Hippocampal formation (tissue), 2 donors: Measurements from ENCODE around the gene SDC1.

Experiments used
- DNase-seq, 2 donors: peaks; one replicate each; lab custom pipeline; 2025; lab: John Stamatoyannopoulos, UW

Gene SDC1

DNA sequence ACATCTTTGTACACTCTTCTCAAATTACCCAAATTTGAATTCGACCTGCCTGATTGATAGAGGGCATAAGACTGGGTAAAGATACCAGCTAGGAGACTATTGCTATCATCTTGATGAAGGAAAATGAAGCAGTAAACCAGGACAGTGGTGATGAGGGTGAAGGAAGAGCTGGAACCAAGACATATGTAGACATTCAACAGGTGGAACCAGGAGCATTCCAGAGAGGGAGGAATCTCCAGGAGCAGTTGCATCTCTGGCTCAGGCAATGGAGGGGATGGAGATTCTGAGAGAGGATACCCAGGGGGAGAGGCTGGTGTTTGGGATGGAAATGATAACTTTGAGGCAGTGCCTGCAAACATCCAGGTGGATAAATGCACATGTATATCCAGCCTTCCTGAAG, 41.6 kb downstream of the SDC1 start:
- DNase-seq: no peak

GRCh38 chr2:20182241-20182931, 42.5 kb downstream of the SDC1 start:
- DNase-seq: no peak

DNA sequence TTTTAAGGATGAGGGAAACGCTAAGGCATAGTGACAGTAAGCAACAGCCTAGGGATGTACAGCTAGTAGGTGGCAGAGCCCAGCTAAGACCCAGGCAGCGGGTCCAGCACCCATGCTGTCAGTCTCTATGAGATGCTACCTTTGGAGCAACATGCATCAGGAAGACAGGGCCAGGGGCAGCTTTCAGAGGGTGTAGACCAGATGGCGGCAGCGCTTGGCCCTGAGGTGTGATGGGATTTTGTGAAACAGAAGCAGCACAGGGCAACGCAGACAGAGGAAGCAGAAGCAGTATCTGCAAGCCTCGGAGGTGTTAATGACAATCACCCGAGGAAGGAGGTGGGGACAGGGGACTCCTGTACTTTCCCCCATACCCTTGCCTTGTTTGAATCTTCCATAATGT, 43.2 kb downstream of the SDC1 start:
- DNase-seq: no peak

DNA sequence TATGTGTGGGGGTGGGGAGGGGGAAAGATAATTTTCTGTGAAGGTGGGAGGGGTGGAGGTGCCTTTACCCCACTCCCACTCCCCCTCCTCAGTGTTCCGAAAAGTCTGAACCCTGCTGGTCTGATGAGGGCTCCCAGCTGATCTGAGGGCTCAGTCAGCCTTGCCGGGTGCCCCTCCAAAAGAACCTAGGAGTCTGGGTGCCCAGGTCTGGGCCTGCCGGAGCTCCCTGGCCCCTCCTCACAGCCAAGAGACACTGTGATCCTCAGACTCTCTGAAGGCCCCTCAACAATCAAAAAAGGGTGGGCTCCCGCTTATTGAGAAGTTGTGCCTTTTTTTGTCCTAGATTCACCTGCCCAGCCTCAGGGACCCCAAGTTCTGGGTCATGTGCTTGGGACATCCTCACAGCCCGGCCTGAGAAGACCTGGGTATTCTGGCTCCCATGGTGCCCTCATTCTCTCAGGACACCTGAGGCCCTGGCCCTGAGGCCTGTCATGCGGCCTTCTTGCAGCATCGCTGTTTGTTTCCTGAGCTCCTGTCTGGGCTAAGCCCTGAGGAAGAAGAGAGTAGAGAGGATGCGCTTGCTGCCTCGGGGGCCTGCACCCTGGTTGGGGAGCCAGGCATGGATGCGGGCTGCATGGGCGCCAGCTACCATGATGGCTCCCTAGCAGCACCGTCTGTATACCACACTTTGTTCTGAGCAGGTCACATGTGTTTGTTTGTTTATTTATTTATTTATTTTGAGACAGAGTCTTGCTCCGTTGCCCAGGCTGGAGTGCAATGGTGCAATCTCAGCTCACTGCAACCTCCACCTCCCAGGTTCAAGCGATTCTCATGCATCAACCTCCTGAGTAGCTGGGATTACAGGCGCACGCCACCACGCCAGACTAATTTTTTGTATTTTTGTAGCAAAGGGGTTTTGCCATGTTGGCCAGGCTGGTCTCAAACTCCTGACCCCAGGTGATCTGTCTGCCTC, 44.0 kb downstream of the SDC1 start:
- DNase-seq: no peak

GRCh38 chr2:20179755-20180594, 45.0 kb downstream of the SDC1 start:
- DNase-seq: no peak

GRCh38 chr2:20179466-20179754, 45.5 kb downstream of the SDC1 start:
- no peak for DNase-seq

DNA sequence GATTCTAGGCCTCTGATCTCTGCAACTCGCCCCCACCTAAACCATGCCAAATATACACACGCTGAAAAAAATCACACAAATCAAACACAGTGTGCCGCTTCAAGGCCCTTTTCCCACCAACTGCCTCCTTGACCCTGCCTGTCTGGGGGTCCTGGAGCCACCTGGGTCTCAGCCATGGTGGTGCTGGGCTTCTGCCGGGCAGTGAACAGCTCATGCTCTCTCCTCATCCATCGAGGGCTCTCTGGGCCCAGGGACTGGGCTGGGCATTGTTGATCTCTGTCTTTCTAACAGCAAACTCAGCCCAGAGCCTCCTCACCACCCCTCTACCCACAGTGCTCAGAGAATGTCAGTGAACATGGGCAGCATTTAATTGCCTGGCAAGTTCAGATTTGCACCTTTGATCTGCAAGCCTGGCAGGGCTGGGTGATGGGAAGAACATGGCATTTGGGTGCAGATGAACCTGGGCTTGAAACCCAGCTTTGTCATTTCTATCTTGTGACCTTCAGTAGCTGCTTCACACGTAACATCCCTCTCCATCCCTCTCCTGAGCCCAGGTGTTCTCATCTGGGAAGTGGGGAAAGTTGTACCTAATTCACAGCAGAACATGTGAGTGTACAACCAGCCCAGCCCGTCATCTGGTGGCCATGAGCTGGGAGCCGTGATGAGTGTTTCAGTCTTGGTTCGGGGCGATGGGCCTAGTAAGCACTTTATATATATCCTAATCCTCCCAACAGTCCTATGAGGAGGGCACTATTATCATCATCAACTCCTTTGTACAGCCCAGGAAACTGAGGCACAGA, 46.1 kb downstream of the SDC1 start:
- DNase-seq: no peak

DNA sequence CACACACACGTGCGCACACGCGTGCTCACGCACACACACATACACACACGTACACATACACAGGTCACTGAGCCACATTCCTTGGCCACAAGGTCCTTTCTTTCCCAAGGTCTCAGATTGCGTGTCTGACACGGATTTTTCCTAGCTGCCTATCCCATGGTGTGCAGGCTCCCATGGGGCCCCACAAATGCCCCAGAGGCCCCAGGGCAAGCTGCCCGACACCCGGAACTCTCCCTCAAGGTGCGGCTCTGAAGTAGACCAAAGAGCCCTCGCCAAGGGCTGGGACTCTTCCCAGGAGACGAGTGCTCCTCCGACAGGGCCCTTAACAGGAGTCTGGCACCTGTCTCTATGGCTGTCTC, 46.7 kb downstream of the SDC1 start:
- DNase-seq: no peak

GRCh38 chr2:20177556-20178248, 47.2 kb downstream of the SDC1 start:
- no peak for DNase-seq

GRCh38 chr2:20176760-20177159, 48.2 kb downstream of the SDC1 start:
- DNase-seq: no peak

DNA sequence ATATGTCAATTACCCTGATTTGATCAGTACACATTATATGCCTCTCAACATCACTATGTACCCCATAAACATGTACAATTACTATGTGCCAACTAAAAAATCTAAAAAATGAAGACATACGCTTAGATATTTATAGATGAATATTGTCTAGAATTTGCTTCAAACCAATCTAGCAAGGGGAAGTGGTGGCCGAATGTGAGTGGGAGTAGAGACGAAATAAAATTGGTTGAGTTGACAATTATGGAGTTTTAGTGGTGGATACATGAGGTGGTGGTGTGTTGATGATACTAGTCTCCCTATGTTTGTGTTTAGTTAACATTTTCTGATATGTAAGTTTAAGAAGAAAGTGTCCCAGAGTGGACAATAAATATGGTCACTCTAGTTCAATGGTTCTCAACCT, 49.0 kb downstream of the SDC1 start:
- no peak for DNase-seq

DNA sequence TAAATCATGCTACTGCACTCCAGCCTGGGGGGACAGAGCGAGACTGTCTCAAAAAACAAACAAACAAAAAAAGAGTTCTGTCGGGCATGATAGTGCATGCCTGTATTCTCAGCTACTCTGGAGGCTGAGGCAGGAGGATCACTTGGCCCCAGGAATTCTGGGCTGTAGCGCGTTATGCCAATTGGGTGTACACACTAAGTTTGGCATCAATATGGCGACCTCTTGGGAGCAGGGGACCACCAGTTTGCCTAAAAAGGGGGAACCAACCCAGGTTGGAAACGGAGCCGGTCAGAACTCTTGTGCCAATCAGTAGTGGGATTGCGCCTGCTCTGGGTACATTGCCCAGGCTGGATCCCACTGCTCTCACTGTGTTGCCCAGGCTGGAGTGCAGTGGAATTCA, 49.7 kb downstream of the SDC1 start:
- DNase-seq: no peak

GRCh38 chr2:20174410-20174809, 50.5 kb downstream of the SDC1 start:
- DNase-seq: no peak

GRCh38 chr2:20173496-20174402, 51.2 kb downstream of the SDC1 start:
- no peak for DNase-seq

GRCh38 chr2:20173064-20173463, 51.9 kb downstream of the SDC1 start:
- DNase-seq: no peak

GRCh38 chr2:20172273-20173055, 52.5 kb downstream of the SDC1 start:
- DNase-seq: no peak

DNA sequence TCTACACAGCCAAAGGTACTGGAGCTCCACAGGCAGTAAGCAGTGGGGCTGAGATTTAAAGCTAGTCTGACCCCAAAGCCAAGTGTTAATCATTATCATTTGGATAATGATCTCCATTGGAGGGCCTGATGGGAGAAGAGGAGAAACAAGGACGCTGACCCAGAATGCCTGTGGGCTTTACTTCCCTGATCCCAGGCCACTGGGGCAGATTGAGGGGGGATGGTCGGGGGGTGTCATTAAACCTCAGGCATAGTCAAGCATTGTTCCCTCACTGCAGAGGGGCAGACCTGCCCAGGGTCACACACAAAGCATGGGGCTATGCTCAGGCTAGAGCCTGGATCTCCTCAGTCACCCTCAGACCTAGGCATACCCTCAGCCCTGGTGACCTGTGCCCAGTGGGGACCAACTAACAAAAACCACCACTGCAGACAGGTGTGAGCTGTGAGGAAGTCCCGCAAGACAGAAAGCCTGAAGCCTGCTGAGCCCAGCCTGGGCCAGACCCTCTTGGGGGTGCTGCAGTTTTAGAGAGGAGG, 53.4 kb downstream of the SDC1 start:
- no peak for DNase-seq

- no peak for DNase-seq
These were observed 54.2 kb downstream of the SDC1 start for GRCh38 chr2:20170704-20171250.
